ENCODE data around the gene RPL21. TPM values are rescaled to one million over a fixed set of nuclear protein-coding genes. Genes with fewer than 3 reads are reported as not detected.
"Not testable (repeated sequence)": the region's sequence is repeated elsewhere in the genome, so short reads cannot be mapped to it uniquely, and the experiment has no call there.

The RPL21 gene
- polyA plus RNA-seq, 3 donors from 2014 or later = 3,259 to 4,649 (median 3,425) TPM

GRCh38 chr13:27280841-27281240 lies 29.5 kb downstream of the RPL21 start:
- Mint-ChIP-seq H3K36me3 (no peaks in the 10 kb centered on the region), H3K27ac (no peak overlapping the region), H3K9me3 (no peaks in the 10 kb centered on the region), H3K27me3 (ENCODE audit: low read depth in 3 of 3) (peaks cover 2 to 7% (median 4%) of the 10 kb centered on the region in 3 donors), H3K4me1 (no peaks in the 10 kb centered on the region), H3K4me3 (no peak overlapping the region)
- no peak for DNase-seq

- H3K4me1 Mint-ChIP-seq = no peaks in the 10 kb centered on the region
- DNase-seq = no peak
- no peak overlapping the region for H3K4me3 Mint-ChIP-seq
- H3K27ac Mint-ChIP-seq = no peak overlapping the region
- H3K36me3 Mint-ChIP-seq = no peaks in the 10 kb centered on the region
- H3K27me3 Mint-ChIP-seq (ENCODE audit: low read depth in 3 of 3) = peaks cover 2 to 4% (median 4%) of the 10 kb centered on the region in 3 donors
- no peaks in the 10 kb centered on the region for H3K9me3 Mint-ChIP-seq
These were observed 30.1 kb downstream of the RPL21 start for GRCh38 chr13:27281420-27281819.

- no peaks in the 10 kb centered on the region for H3K36me3 Mint-ChIP-seq
- no peaks in the 10 kb centered on the region for H3K4me1 Mint-ChIP-seq
- H3K27ac Mint-ChIP-seq = no peak overlapping the region
- H3K27me3 Mint-ChIP-seq (ENCODE audit: low read depth in 3 of 3) = peaks cover 0 to 4% (median 4%) of the 10 kb centered on the region in 3 donors
- peak in 2 of 3 donors; percentile 6 to 11 for DNase-seq
- no peaks in the 10 kb centered on the region for H3K9me3 Mint-ChIP-seq
- no peak overlapping the region for H3K4me3 Mint-ChIP-seq
These were observed 32.6 kb downstream of the RPL21 start for GRCh38 chr13:27283906-27284493.

- Mint-ChIP-seq H3K36me3 (no peaks in the 10 kb centered on the region), H3K27me3 (ENCODE audit: low read depth in 3 of 3) (peaks cover 0 to 7% (median 3%) of the 10 kb centered on the region in 3 donors), H3K4me1 (no peaks in the 10 kb centered on the region), H3K27ac (no peak overlapping the region), H3K9me3 (no peaks in the 10 kb centered on the region), H3K4me3 (no peak overlapping the region)
- no peak for DNase-seq
These were observed 37.0 kb downstream of the RPL21 start for GRCh38 chr13:27288392-27288791.

GRCh38 chr13:27289011-27289665 lies 37.8 kb downstream of the RPL21 start:
- no peaks in the 10 kb centered on the region for H3K36me3 Mint-ChIP-seq
- no peak overlapping the region for H3K27ac Mint-ChIP-seq
- no peaks in the 10 kb centered on the region for H3K4me1 Mint-ChIP-seq
- H3K4me3 Mint-ChIP-seq = no peak overlapping the region
- H3K27me3 Mint-ChIP-seq (ENCODE audit: low read depth in 3 of 3) = peaks cover 0 to 8% (median 4%) of the 10 kb centered on the region in 3 donors
- no peaks in the 10 kb centered on the region for H3K9me3 Mint-ChIP-seq
- no peak for DNase-seq

- no peaks in the 10 kb centered on the region for H3K9me3 Mint-ChIP-seq
These were observed 39.4 kb downstream of the RPL21 start for GRCh38 chr13:27290715-27291114.

GRCh38 chr13:27291967-27292366 lies 40.6 kb downstream of the RPL21 start:
- H3K9me3 Mint-ChIP-seq; H3K36me3 Mint-ChIP-seq; DNase-seq; H3K27me3 Mint-ChIP-seq (ENCODE audit: low read depth in 3 of 3); H3K27ac Mint-ChIP-seq; H3K4me1 Mint-ChIP-seq; H3K4me3 Mint-ChIP-seq: not testable (repeated sequence)

More at GRCh38 chr13:27290715-27291114, 39.4 kb downstream of the RPL21 start:
- H3K27ac Mint-ChIP-seq = no peak overlapping the region
- H3K4me3 Mint-ChIP-seq = no peak overlapping the region
- H3K27me3 Mint-ChIP-seq (ENCODE audit: low read depth in 3 of 3) = peaks cover 2 to 4% (median 3%) of the 10 kb centered on the region in 3 donors
- H3K4me1 Mint-ChIP-seq = no peaks in the 10 kb centered on the region
- no peak for DNase-seq
- H3K36me3 Mint-ChIP-seq = no peaks in the 10 kb centered on the region

GRCh38 chr13:27293076-27293691 lies 41.8 kb downstream of the RPL21 start:
- Mint-ChIP-seq H3K9me3 (no peaks in the 10 kb centered on the region), H3K27ac (no peak overlapping the region), H3K36me3 (no peaks in the 10 kb centered on the region), H3K27me3 (ENCODE audit: low read depth in 3 of 3) (peaks cover 2 to 9% (median 4%) of the 10 kb centered on the region in 3 donors), H3K4me3 (no peak overlapping the region), H3K4me1 (no peaks in the 10 kb centered on the region)
- no peak for DNase-seq

- no peak overlapping the region for H3K27ac Mint-ChIP-seq
- no peak for DNase-seq
- no peaks in the 10 kb centered on the region for H3K4me1 Mint-ChIP-seq
- no peak overlapping the region for H3K4me3 Mint-ChIP-seq
- peaks cover 2 to 9% (median 4%) of the 10 kb centered on the region in 3 donors for H3K27me3 Mint-ChIP-seq (ENCODE audit: low read depth in 3 of 3)
- no peaks in the 10 kb centered on the region for H3K9me3 Mint-ChIP-seq
- no peaks in the 10 kb centered on the region for H3K36me3 Mint-ChIP-seq
These were observed 42.6 kb downstream of the RPL21 start for GRCh38 chr13:27293873-27294515.

- Mint-ChIP-seq H3K36me3 (no peaks in the 10 kb centered on the region), H3K27me3 (ENCODE audit: low read depth in 3 of 3) (peaks cover 1 to 12% (median 4%) of the 10 kb centered on the region in 3 donors), H3K9me3 (no peaks in the 10 kb centered on the region), H3K4me1 (no peaks in the 10 kb centered on the region), H3K27ac (no peak overlapping the region), H3K4me3 (no peak overlapping the region)
- DNase-seq = no peak
These were observed 43.7 kb downstream of the RPL21 start for GRCh38 chr13:27295096-27295495.

GRCh38 chr13:27295660-27296059 lies 44.3 kb downstream of the RPL21 start:
- no peaks in the 10 kb centered on the region for H3K9me3 Mint-ChIP-seq
- peaks cover 1 to 12% (median 4%) of the 10 kb centered on the region in 3 donors for H3K27me3 Mint-ChIP-seq (ENCODE audit: low read depth in 3 of 3)
- DNase-seq = no peak
- H3K27ac Mint-ChIP-seq = no peak overlapping the region
- H3K4me1 Mint-ChIP-seq = no peaks in the 10 kb centered on the region
- H3K4me3 Mint-ChIP-seq = no peak overlapping the region
- H3K36me3 Mint-ChIP-seq = no peaks in the 10 kb centered on the region

- H3K4me1 Mint-ChIP-seq = no peaks in the 10 kb centered on the region
- H3K27ac Mint-ChIP-seq = no peak overlapping the region
- H3K4me3 Mint-ChIP-seq = no peak overlapping the region
- no peaks in the 10 kb centered on the region for H3K9me3 Mint-ChIP-seq
- peaks cover 3 to 12% (median 4%) of the 10 kb centered on the region in 3 donors for H3K27me3 Mint-ChIP-seq (ENCODE audit: low read depth in 3 of 3)
- DNase-seq = no peak
- no peaks in the 10 kb centered on the region for H3K36me3 Mint-ChIP-seq
These were observed 45.1 kb downstream of the RPL21 start for GRCh38 chr13:27296496-27296895.

GRCh38 chr13:27298849-27299248 lies 47.5 kb downstream of the RPL21 start:
- Mint-ChIP-seq H3K4me3 (no peak overlapping the region), H3K4me1 (no peaks in the 10 kb centered on the region), H3K9me3 (no peaks in the 10 kb centered on the region), H3K27me3 (ENCODE audit: low read depth in 3 of 3) (peaks cover 2 to 10% (median 4%) of the 10 kb centered on the region in 3 donors), H3K27ac (no peak overlapping the region), H3K36me3 (no peaks in the 10 kb centered on the region)
- DNase-seq = no peak

- H3K27me3 Mint-ChIP-seq (ENCODE audit: low read depth in 3 of 3); H3K4me1 Mint-ChIP-seq; H3K9me3 Mint-ChIP-seq; DNase-seq; H3K36me3 Mint-ChIP-seq; H3K27ac Mint-ChIP-seq; H3K4me3 Mint-ChIP-seq: not testable (repeated sequence)
These were observed 49.0 kb downstream of the RPL21 start for GRCh38 chr13:27300406-27300805.

All from immature natural killer cell (primary cell).